Activated naive CD4-positive, alpha-beta T cell treated with anti-CD3 and anti-CD28 coated beads, Interleukin-2, amount 50 U/mL, for 16 hours (primary cell): ENCODE data around the gene CAMKMT.

Experiments used
- DNase-seq: peaks from one replicate; pipeline ENCODE4 v3.0.0-alpha.2; 2020

Gene CAMKMT

DNA sequence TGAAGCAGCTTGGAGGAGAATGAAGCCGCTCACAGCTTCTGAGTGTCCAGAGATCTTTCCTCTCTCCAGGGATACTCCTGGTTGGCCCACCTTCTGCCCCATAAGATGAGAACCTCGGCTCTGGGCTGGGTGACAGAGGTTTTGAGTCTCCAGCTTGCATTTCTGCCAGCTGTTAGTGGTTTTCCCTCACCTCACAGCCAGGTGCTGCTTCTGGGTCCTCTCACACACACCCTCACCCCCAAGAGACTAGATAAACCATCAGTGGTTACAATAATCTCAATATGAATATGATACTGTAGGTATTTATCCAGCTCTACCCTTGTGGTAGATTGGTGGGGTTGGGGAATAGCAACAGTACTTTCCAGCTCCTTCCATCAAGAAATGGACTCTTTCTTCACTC is 418.0 kb downstream of the CAMKMT start:
- no peak for DNase-seq

DNA sequence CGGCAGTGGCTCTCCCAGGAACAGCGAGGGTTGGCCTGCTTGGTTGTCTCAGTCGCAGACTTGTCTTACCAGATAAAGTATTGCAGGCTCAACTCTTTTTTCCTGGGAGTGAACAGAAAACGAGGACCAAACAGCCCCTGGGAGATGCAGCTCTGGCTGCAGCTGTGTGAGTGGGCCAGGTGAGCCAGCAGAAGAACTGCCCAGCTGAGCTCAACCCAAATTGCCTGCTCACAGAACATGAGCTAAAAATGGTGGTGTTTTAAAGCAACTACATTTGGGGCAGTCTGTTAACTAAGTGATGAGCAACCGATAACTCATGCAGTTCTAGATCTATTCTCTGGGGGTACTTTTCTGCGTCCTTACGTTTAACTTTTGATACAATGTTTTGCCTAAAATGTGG is 418.7 kb downstream of the CAMKMT start:
- no peak for DNase-seq

DNA sequence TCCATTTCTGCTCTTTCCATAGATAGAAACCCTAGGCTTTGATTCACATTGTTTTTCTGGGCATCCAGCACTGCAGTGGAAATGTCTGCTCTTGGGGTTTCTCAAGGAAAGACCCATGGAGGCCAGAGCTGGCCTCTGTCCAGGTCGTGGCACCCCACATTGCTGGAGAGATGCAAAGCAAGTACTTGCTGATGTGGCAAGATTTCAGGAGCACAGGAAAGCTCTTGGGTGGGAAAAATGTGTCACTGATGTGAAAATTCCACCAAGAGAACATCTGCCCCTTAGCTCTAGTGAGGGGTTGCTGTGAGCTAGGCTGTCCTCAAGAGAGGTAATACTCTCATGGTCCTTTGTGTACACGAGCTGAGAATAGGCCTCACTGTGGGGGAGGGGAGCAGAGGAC is 423.7 kb downstream of the CAMKMT start:
- DNase-seq = no peak

- no peak for DNase-seq
Measured at GRCh38 chr2:44786045-44786816, 424.5 kb downstream of the CAMKMT start.

DNA sequence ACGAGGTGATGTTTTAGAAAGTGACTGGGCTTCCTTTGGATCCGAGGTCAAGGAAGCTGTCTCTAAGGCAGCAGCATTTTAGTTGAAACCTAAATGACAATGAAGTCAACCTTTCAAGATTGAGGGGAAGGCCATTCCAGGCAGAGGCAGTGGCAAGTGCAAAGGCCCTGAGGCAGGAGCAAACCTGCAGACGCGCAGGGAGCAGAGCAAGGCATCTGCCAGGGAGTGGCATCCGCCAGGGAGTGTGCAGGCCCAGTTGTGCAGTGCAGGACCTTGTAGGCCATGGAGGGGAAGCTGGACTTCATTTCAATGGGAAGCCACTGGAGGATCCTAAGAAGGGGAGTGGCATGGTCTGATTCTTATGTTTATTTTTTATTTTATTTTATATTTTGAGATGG is 425.1 kb downstream of the CAMKMT start:
- no peak for DNase-seq

DNA sequence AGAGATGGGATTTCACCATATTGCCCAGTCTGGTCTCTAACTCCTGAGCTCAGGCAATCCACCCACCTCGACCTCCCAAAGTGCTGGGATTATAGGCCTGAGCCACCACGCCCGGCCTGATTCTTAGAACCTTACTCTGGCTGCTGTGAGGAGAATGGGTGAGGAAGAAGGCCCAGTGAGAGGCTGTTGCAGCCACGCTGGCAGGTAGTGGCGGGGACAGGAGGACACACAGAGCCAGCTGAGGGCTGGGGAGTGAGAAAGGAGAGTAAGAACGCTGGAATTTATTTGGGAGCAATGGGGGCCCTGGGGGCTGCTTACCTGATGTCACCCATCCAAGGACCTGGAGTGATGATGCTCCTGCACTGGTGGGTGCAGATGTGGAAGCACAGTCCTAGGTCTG is 425.9 kb downstream of the CAMKMT start:
- no peak for DNase-seq

- DNase-seq = no peak
Measured at GRCh38 chr2:44789446-44789845, 427.7 kb downstream of the CAMKMT start.

- no peak for DNase-seq
Measured at GRCh38 chr2:44789971-44790721, 428.4 kb downstream of the CAMKMT start.

DNA sequence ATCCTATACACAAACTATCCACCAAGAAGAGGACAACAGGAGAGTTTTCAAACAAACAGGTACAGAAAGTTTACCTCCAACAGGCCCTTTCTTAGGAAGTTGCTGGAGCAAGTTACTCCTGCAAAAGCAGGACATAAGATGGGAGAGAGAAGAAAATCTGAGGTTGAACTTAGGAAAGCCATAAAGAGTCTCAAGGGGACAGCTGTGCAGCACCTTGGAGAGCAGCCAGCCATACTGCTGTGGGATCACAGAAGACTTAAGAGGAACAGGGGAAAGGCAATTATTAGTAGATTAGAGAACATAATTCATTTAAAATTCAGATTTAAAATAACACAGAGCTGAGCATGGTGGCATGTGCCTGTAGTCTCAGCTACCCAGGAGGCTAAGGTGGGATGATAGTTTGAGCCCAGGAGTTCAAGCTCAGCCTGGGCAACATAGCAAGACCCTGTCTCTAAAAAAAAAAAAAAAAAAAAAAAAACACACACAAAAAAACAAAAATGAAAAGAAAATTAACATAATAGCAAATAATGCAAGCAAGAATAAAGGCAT is 431.6 kb downstream of the CAMKMT start:
- DNase-seq = no peak

DNA sequence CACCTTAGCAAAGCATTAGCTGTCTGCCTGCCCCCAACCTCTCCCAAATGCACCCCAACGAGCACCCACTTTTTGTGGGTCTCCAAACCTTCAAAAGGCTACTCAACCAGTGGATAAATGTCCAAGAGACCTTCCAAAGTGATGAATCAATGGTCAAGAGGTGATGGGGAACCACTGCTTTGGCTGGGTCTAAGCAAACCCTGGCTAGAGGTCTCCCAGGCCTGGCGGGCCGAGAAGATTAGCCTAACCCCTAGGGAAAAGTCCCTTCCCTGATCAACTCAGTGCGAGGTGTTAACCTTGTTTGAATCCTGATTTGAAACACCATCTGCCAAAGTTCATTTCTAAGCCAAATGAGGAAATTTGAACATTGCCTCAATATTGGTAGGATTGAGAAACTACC is 435.0 kb downstream of the CAMKMT start:
- DNase-seq = no peak

DNA sequence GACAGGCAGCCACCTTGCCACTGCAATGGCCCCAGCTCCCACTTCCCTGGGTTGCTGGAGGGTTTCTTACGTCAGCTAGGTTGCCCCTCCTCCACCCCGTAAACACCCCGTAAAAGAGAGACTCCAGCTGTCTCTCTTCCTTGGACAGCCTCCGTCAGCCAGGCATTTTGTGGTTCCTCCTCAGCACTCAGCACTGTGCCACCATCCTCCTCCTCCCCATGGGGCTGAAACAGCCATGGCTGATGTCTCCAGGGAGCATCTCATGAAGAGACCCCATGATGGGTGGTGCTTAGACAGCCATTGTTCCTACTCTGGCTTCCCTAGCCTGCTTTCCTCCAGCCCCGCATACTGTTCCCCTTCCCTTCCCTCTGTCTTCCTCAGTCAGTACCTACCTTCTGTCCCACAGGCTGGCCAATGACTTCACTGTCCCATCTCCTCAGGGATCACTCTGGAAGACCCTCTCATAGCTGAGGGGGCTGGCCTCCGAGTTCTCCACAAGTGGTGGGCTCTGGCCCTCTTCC is 436.5 kb downstream of the CAMKMT start:
- no peak for DNase-seq

- no peak for DNase-seq
Measured at GRCh38 chr2:44799105-44799504, 437.4 kb downstream of the CAMKMT start.

GRCh38 chr2:44799754-44800153 is 438.0 kb downstream of the CAMKMT start:
- no peak for DNase-seq

- no peak for DNase-seq
Measured at GRCh38 chr2:44801289-44801840, 439.6 kb downstream of the CAMKMT start.

- no peak for DNase-seq
Measured at GRCh38 chr2:44801841-44802776, 440.4 kb downstream of the CAMKMT start.

- DNase-seq = no peak
Measured at GRCh38 chr2:44802777-44803424, 441.2 kb downstream of the CAMKMT start.

- no peak for DNase-seq
Measured at GRCh38 chr2:44804406-44805265, 442.9 kb downstream of the CAMKMT start.

DNA sequence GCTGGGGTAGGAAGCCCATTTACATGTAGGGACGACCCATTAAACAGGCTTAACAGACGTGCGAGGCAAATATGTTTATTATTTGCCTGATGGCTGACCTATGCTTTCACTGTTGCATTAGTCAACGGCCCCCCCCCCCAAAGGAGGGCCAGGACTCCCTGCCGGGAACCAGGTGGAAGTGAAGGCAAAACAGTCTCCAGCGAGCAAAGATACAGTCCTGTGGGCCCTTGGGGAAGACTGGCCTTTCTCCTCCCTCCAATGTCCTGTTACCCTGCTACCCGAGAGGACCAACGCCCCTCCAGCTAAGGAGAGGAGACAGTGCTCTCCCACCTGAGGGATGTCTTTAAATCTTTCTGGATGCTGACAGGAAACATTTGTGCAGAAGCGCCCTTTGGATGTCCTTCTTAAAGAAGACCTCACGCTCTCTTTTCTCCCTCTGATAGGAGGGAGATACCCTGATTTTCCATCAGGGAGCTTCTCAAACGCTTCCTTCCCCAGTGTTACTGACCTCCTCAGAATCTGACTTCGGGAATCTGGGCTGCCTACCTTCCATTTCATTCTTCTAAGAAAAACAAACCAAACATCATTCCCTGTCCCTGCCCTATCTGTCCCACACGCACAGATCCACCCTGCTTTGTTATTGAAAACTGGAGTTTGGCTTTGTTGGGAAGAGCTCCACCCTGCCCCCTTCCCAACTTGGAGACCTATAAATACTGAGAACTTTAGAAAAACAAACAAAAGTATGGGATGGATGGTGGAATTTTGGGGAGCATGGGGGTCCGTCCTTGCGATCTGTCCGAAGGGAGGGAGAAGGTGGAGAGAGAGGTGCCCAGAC is 443.9 kb downstream of the CAMKMT start:
- no peak for DNase-seq

DNA sequence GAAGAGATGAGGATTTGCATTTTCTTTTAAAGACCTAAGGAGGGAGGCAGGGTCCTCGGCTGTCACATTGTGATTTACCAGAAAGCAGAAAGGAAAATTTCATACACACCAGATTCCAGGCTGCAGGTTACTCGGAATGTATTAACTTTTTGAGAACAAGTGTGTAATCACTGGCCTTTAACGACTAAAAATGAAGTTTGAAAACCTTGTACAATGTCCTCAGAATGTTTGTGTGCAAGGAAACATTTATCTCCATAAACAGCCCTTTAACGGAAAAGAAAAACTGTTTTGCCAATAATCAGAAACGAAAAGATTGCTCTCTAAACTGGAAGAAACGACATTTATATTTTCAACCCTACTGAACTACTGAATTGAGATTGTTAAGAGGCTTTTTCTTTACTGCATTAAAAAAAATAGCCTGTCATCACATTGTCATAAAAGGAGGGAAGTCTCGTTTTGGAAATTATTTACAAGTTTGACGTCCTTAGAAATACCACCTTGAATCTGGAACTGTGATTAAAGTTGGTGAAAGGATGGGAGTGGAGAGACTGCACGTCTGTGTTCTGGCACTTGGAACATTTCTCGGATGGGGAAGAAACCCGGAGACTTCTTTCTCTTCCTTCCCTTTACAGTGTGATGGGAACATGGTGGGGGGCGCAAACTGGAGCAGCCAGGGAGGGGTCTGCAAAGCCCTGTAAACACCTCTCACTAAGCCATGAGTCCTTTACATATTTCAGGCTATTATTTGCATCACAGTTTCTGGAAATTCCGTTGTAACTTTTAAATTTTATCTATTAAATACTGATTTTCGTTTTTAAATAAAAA is 445.7 kb downstream of the CAMKMT start:
- DNase-seq = no peak
